Caco-2 (cell line): ENCODE measurements around the gene AMPD2. TPM values are rescaled to one million over a fixed set of nuclear protein-coding genes. Genes with fewer than 3 reads are reported as not detected.

ENCODE experiments used
- Bru-seq: library from RNA; stranded (reverse); fragments of 400-500 nt; gene quantifications from one replicate; lab custom pipeline; 2021; lab: Mats Ljungman, UMichigan
- BruChase-seq, 2 experiments: library from RNA; stranded (reverse); fragments of 400-500 nt; gene quantifications; one replicate each; lab custom pipeline; 2021; lab: Mats Ljungman, UMichigan
- BruUV-seq: library from RNA; stranded (reverse); fragments of 400-500 nt; replicated peaks from 2 replicates; lab custom pipeline; 2021; lab: Mats Ljungman, UMichigan
- CTCF ChIA-PET: fragments of 300-600 bp; sonication (Branson Sonifier 250); formaldehyde crosslinking; loops from one replicate; lab custom pipeline; 2022; ENCODE audit warnings: antibody characterized with exemption; lab: Charles Lee
- POLR2A ChIA-PET: fragments of 300-600 bp; sonication (Branson Sonifier 250); formaldehyde crosslinking; loops from one replicate; lab custom pipeline; 2022; ENCODE audit warnings: antibody characterized with exemption; lab: Charles Lee
- DNase-seq, 2 experiments: peaks; one replicate each; pipeline versions ENCODE4 v3.0.0 to v3.0.0-alpha.2; 2020 to 2022
- H3K27me3 ChIP-seq: replicated peaks from 2 replicates; pipeline ENCODE4 v1.6.0; 2011; ENCODE audit warnings: low read length; ENCODE audit not compliant: control insufficient read depth, insufficient read depth
- H3K36me3 ChIP-seq: 2 replicates; pipeline ENCODE4 v1.5.1; 2011; ENCODE audit warnings: low read length; ENCODE audit not compliant: control insufficient read depth, insufficient read depth
- H3K4me1 ChIP-seq: fragments of 250-450 bp; sonication (Bioruptor Pico); 2 replicates; pipeline ENCODE4 v1.5.1; 2020; ENCODE audit warnings: mild to moderate bottlenecking
- H3K4me3 ChIP-seq: 2 replicates; pipeline ENCODE4 v1.5.1; 2011; ENCODE audit warnings: low read depth, mild to moderate bottlenecking, control low read depth, low read length
- H3K9me3 ChIP-seq: fragments of 250-450 bp; sonication (Bioruptor Pico); 2 replicates; pipeline ENCODE4 v1.5.1; 2020; ENCODE audit warnings: mild to moderate bottlenecking, moderate library complexity
- H3K27ac Mint-ChIP-seq: one replicate; pipeline ENCODE4 v1.8.0; 2022; ENCODE audit warnings: mixed read lengths; ENCODE audit not compliant: unreplicated experiment
- H3K27me3 Mint-ChIP-seq: one replicate; pipeline ENCODE4 v1.8.0; 2022; ENCODE audit warnings: mixed read lengths; ENCODE audit not compliant: insufficient read depth, unreplicated experiment
- H3K36me3 Mint-ChIP-seq: one replicate; pipeline ENCODE4 v1.8.0; 2022; ENCODE audit warnings: mild to moderate bottlenecking, mixed read lengths; ENCODE audit not compliant: insufficient read depth, unreplicated experiment
- H3K4me1 Mint-ChIP-seq: one replicate; pipeline ENCODE4 v1.8.0; 2022; ENCODE audit warnings: low read depth, mixed read lengths; ENCODE audit not compliant: unreplicated experiment
- H3K4me3 Mint-ChIP-seq: one replicate; pipeline ENCODE4 v1.8.0; 2022; ENCODE audit warnings: mild to moderate bottlenecking, moderate library complexity, mixed read lengths; ENCODE audit not compliant: unreplicated experiment
- H3K9me3 Mint-ChIP-seq: one replicate; pipeline ENCODE4 v1.8.0; 2022; ENCODE audit warnings: mixed read lengths; ENCODE audit not compliant: unreplicated experiment
- CTCF ChIP-seq, 2 experiments: fragments of 200-600 bp in 1 of 2; IDR thresholded peaks; 1 replicate in 1 of 2; 2 replicates in 1 of 2; pipeline versions ENCODE4 v1.5.1 to v1.8.0; 2011 to 2022; ENCODE audit warnings: antibody characterized with exemption in 1 of 2, control low read depth in 1 of 2, inconsistent platforms in 1 of 2, low read depth in 1 of 2, low read length in 1 of 2, mild to moderate bottlenecking in 1 of 2, moderate library complexity in 1 of 2; ENCODE audit not compliant: insufficient read depth in 1 of 2, severe bottlenecking in 1 of 2, unreplicated experiment in 1 of 2
- intact Hi-C: fragments of 100-400 bp; cut with micrococcal nuclease; formaldehyde crosslinking; loops from one replicate; pipeline ENCODE4 v1.10.0; 2022; ENCODE audit not compliant: unreplicated experiment
- long read RNA-seq: library from polyadenylated mRNA; stranded (forward); transcript quantifications from one replicate; pipeline ENCODE4 v2.0.0, GENCODE V29; 2022
- total RNA-seq: library from RNA; stranded (reverse); gene quantifications from 2 replicates; pipeline ENCODE4 v1.2.3, GENCODE V29; 2022

AMPD2 gene
- total RNA-seq: 40.3 and 47.8 TPM in 2 replicates
- percentile 52 among the genes with signal in this experiment for Bru-seq, nascent RNA
- BruChase-seq, experiment 1, labeled RNA remaining after a 2-hour chase: percentile 70 among the genes with signal in this experiment
- percentile 75 among the genes with signal in this experiment for BruChase-seq, experiment 2, labeled RNA remaining after a 6-hour chase
- long read RNA-seq, transcript AMPD2-202 (18 exons, 3,728 nt): major isoform, 9 of 24 reads
- long read RNA-seq, partial matches to known transcripts: 7 of 24 reads
- long read RNA-seq, other reads (novel, unspliced or antisense): 7 of 24 reads

DNA sequence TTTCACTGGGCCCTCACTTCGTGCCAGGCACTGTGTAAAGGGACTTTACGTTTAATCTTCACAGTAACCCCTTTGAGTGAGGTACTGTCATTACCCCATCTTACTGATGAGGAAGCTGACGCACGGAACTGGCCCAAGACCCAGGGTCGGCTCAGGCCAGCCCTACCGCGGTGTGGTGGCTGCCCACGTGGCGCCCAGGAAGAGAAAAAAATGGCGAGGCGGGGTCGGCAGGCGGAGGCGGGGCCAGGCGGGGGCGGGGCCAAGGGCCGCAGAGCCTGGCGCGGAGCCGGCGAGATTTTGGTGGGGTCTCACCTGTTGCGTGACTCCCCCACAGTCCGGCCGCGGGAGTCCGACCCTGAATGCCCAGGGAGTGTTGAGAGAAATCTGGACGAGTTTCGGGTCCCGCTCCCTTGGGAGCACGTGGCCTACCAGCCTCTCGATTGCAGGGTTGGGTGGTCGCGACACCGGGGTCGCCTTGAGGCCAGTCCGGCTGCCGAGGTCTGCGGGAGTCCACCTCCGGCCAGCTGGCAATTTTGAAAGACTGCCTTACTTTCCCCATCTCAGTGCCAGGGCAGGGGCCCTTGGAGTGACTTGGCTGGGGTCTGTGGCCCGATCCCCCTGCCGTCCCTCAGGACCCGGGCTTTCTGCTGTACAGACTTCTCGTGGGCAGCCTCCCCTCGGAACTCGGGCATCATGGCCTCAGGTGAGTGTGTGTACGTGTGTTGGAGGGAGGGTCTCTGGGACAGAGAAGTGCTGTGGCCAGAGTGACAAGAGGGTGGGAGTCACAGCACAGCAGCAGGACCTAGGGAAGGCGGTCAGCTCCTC, at the start of gene AMPD2, which contains the start of gene GNAT2:
AMPD2 (plus strand) TSS at position 262 of the 825 bp plus-strand sequence. CDS start 1,339 bp downstream, outside the sequence.
GNAT2 (minus strand) TSS at position 41 of the 825 bp plus-strand sequence. CDS start 6,746 bp downstream, outside the sequence.
- H3K9me3 ChIP-seq: no peaks in the 10 kb centered on the region
- Mint-ChIP-seq H3K4me3 (peak within 1 kb of the TSS; percentile 96), H3K36me3 (peaks cover 17% of the 10 kb centered on the region), H3K4me1 (peaks cover 16% of the 10 kb centered on the region), H3K27me3 (no peaks in the 10 kb centered on the region), H3K9me3 (no peaks in the 10 kb centered on the region), H3K27ac (peak within 1 kb of the TSS; percentile 86)
- BruUV-seq: TSS peak; percentile 68
- H3K27me3 ChIP-seq: no peaks in the 10 kb centered on the region
- CTCF ChIA-PET: interaction anchor here (1.0 to 1.5 kb wide), 5 partner anchors 20 to 365 kb away, joined by 3 to 8 read pairs (median 3); partner anchors contain the start of gene AHCYL1
- intact Hi-C loops: loop anchor here (1.0 kb wide), 1 partner anchor 73 kb away; no protein-coding TSS in a partner anchor
- no peaks in the 10 kb centered on the region for H3K36me3 ChIP-seq
- no peak for TF ChIP-seq CTCF (IDR thresholded peaks at IDR 0.05; ENCODE audit: insufficient read depth in 1 of 2, low read depth in 1 of 2, low read length in 1 of 2, severe bottlenecking in 1 of 2, unreplicated experiment in 1 of 2)
- DNase-seq: peak; percentile 79 to 81
- H3K4me1 ChIP-seq: peaks cover 15% of the 10 kb centered on the region
- H3K4me3 ChIP-seq: peak within 1 kb of the TSS; percentile 80
- POLR2A ChIA-PET: interaction anchor here (0.6 to 1.6 kb wide), 3 partner anchors 36 to 484 kb away, joined by 3 to 10 read pairs (median 3); partner anchors contain the start of genes GNAI3 and GSTM4

DNA sequence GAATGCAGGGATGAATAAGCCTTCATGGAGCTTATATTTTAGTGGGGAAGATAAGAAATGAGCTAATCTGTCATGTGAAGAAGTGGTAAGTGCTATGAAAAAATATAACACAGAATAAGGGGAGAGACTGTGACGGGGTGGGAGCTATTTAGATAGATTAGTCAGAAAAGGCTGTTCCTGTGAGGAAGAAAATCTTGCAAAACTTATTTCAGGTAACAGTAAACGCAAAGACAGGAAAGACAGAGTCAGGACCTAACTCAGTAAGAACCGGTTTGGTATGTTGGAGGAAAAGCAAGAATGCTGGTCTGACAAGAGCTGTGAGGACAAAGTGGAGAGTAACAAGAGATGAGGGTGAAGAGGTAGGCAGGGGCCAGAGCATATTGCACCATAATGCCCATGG, 49.2 kb upstream of the AMPD2 start:
- Mint-ChIP-seq H3K27ac (no peak overlapping the region), H3K4me1 (peaks cover 9% of the 10 kb centered on the region), H3K9me3 (no peaks in the 10 kb centered on the region), H3K36me3 (no peaks in the 10 kb centered on the region), H3K27me3 (no peaks in the 10 kb centered on the region), H3K4me3 (no peak overlapping the region)
- Histone ChIP-seq H3K4me1 (peaks cover 25% of the 10 kb centered on the region), H3K27me3 (no peaks in the 10 kb centered on the region), H3K4me3 (no peak overlapping the region), H3K9me3 (no peaks in the 10 kb centered on the region), H3K36me3 (no peaks in the 10 kb centered on the region)
- no TSS peak for BruUV-seq
- intact Hi-C loops: no loop called here
- ChIA-PET CTCF (interaction anchor here (1.3 kb wide), 1 partner anchor 25 kb away, joined by 7 read pairs; no protein-coding TSS in a partner anchor), POLR2A (interaction anchor here (0.6 to 1.7 kb wide), 2 partner anchors 22 to 359 kb away, joined by 3 to 14 read pairs; partner anchors contain the start of gene GNAI3)
- DNase-seq: peak in 1 of 2 experiments; percentile 24
- TF ChIP-seq CTCF (IDR thresholded peaks at IDR 0.05; ENCODE audit: insufficient read depth in 1 of 2, low read depth in 1 of 2, low read length in 1 of 2, severe bottlenecking in 1 of 2, unreplicated experiment in 1 of 2): no peak

GRCh38 chr1:109573785-109574184, 45.9 kb upstream of the AMPD2 start:
- H3K4me3 Mint-ChIP-seq: no peak overlapping the region
- ChIA-PET POLR2A (no interaction called here), CTCF (no interaction called here)
- H3K27me3 ChIP-seq: no peaks in the 10 kb centered on the region
- intact Hi-C loops: no loop called here
- no peak for DNase-seq
- no peaks in the 10 kb centered on the region for H3K4me1 Mint-ChIP-seq
- H3K4me3 ChIP-seq: no peak overlapping the region
- no peaks in the 10 kb centered on the region for H3K9me3 ChIP-seq
- H3K27ac Mint-ChIP-seq: no peak overlapping the region
- no peaks in the 10 kb centered on the region for H3K27me3 Mint-ChIP-seq
- TF ChIP-seq CTCF (IDR thresholded peaks at IDR 0.05; ENCODE audit: insufficient read depth in 1 of 2, low read depth in 1 of 2, low read length in 1 of 2, severe bottlenecking in 1 of 2, unreplicated experiment in 1 of 2): no peak
- no TSS peak for BruUV-seq
- no peaks in the 10 kb centered on the region for H3K36me3 ChIP-seq
- H3K9me3 Mint-ChIP-seq: no peaks in the 10 kb centered on the region
- H3K4me1 ChIP-seq: peaks cover 13% of the 10 kb centered on the region
- H3K36me3 Mint-ChIP-seq: peaks cover 3% of the 10 kb centered on the region
